NB4 (cell line): ENCODE measurements around the gene AHDC1.
A peak's percentile ranks its signal among the peaks of the same experiment; 100 is the strongest.

Source experiments
- CTCF ChIP-seq: IDR thresholded peaks from one replicate; pipeline ENCODE4 v1.5.1; 2012; ENCODE audit warnings: low read depth, low read length
- MYC ChIP-seq: IDR thresholded peaks from 2 replicates; pipeline ENCODE4 v1.6.1; 2011; ENCODE audit warnings: low read depth, low read length
- POLR2A ChIP-seq: IDR thresholded peaks from 2 replicates; pipeline ENCODE4 v1.6.1; 2011; ENCODE audit warnings: mild to moderate bottlenecking; ENCODE audit not compliant: insufficient read length; ENCODE audit errors: extremely low read depth
- TF ChIP-seq, protein P1 (sequence below): IDR thresholded peaks from 2 replicates; pipeline ENCODE4 v1.6.1; 2011; ENCODE audit warnings: low read depth, low read length

DNA sequence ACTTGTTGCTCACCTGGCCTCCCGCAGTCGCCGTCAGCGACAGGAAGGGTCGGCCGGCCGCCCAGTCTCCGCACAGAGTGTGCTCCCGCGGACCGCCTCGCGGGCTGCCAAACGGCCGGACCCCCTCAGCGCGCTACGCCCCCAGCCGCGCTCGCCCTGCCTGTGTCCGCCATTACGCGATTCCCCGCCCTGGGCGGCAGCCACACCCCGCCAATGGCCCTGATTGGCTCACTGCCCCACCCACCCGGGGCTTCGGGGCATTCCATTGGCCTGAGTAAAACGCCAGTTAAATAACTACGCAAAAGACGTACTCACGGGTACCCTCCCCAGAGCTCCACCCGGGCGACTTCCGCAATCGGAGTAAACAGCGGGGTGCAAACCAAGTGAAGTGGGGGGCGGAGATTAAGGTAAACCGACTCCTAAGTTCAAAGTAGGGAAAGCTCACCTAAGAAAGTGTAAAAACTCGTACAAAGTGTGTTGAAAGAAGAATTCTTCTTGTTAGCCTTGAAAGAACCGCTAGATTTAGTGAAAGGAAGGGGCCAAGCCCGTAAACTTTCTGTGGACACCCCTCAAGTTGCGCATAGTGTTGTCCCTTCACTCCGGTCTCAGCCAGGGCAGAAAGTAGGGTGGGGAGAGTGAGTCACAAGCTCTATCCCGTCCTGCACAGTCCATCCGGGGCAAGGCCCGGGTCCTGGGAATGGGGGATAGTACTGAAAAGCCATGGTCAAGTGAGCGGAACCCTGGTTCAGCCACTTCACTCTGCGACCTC, 113.8 kb downstream of the AHDC1 start, which contains the start of gene WASF2:
- peak; percentile 78 for TF ChIP-seq POLR2A
- no peak for TF ChIP-seq CTCF
- TF ChIP-seq, protein P1, sequence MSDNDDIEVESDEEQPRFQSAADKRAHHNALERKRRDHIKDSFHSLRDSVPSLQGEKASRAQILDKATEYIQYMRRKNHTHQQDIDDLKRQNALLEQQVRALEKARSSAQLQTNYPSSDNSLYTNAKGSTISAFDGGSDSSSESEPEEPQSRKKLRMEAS = peak; percentile 35; the same call in 1 of the 2 replicates
- no peak for TF ChIP-seq MYC
